K562 (cell line): ENCODE data around the gene RBBP4. TPM values are rescaled to one million over a fixed set of nuclear protein-coding genes. Genes with fewer than 3 reads are reported as not detected.

Source experiments
- AFF4 ChIP-seq: sonication (generic); formaldehyde crosslinking; IDR thresholded peaks from 2 replicates; pipeline ENCODE4 v1.8.0; 2023; ENCODE audit warnings: mild to moderate bottlenecking, missing genetic modification reagents
- ATF2 ChIP-seq: sonication (generic); formaldehyde crosslinking; IDR thresholded peaks from 2 replicates; pipeline ENCODE4 v1.8.1; 2022; ENCODE audit warnings: missing genetic modification reagents
- ATF7 ChIP-seq: fragments of 450-650 bp; IDR thresholded peaks from 2 replicates; pipeline ENCODE4 v1.7.1; 2014; ENCODE audit warnings: mild to moderate bottlenecking, moderate library complexity
- BHLHE40 ChIP-seq: IDR thresholded peaks from 2 replicates; pipeline ENCODE4 v1.6.1; 2011; ENCODE audit warnings: low read length, improper control_type of control experiment
- CGGBP1 ChIP-seq: fragments of 250-450 bp; sonication (Bioruptor Pico); IDR thresholded peaks from 2 replicates; pipeline ENCODE4 v1.9.0; 2021; ENCODE audit warnings: mild to moderate bottlenecking
- COPS2 ChIP-seq: fragments of 450-650 bp; conservative IDR thresholded peaks from 2 replicates; pipeline ENCODE4 v1.6.1; 2016; ENCODE audit warnings: mild to moderate bottlenecking, moderate library complexity
- CXXC5 ChIP-seq: fragments of 250-450 bp; sonication (Bioruptor Pico); IDR thresholded peaks from 2 replicates; pipeline ENCODE4 v1.8.0; 2022; ENCODE audit warnings: inconsistent platforms, mild to moderate bottlenecking, moderate library complexity
- DLX4 ChIP-seq: fragments of 250-450 bp; sonication (Bioruptor Pico); IDR thresholded peaks from 2 replicates; pipeline ENCODE4 v1.6.1; 2021; ENCODE audit warnings: mild to moderate bottlenecking
- FOSL1 ChIP-seq: fragments of 200-800 bp; sonication (Bioruptor generic); conservative IDR thresholded peaks from 2 replicates; pipeline ENCODE4 v1.6.1; 2016; ENCODE audit warnings: missing genetic modification characterization, missing compliant biosample characterization
- MAZ ChIP-seq, 2 experiments: fragments of 450-650 bp in 1 of 2; sonication (generic) in 1 of 2; formaldehyde crosslinking; IDR thresholded peaks in 1 of 2; conservative IDR thresholded peaks in 1 of 2; 2 replicates each; pipeline versions ENCODE4 v1.4.0 to v1.5.0; 2020; ENCODE audit warnings: mild to moderate bottlenecking in 1 of 2, missing genetic modification reagents in 1 of 2
- NEUROD1 ChIP-seq: fragments of 150-350 bp; IDR thresholded peaks from 2 replicates; pipeline ENCODE4 v1.6.1; 2014; ENCODE audit warnings: borderline replicate concordance, low read length, low read depth; ENCODE audit not compliant: partially characterized antibody
- PHF20 ChIP-seq: fragments of 450-650 bp; IDR thresholded peaks from 2 replicates; pipeline ENCODE4 v1.6.1; 2018; ENCODE audit not compliant: partially characterized antibody
- PHTF2 ChIP-seq: fragments of 250-450 bp; sonication (Bioruptor Pico); IDR thresholded peaks from 2 replicates; pipeline ENCODE4 v1.5.0; 2021; ENCODE audit warnings: mild to moderate bottlenecking
- POU5F1 ChIP-seq: fragments of 150-350 bp; IDR thresholded peaks from 2 replicates; pipeline ENCODE4 v1.6.1; 2014; ENCODE audit warnings: borderline replicate concordance, low read length, low read depth, mild to moderate bottlenecking; ENCODE audit not compliant: partially characterized antibody
- SNAPC5 ChIP-seq: fragments of 250-450 bp; sonication (Bioruptor Pico); IDR thresholded peaks from 2 replicates; pipeline ENCODE4 v1.8.0; 2021; ENCODE audit warnings: moderate library complexity, mild to moderate bottlenecking, inconsistent platforms
- TBL1XR1 ChIP-seq, 2 experiments: IDR thresholded peaks; 2 replicates each; pipeline ENCODE4 v1.6.1; 2012; ENCODE audit warnings: improper control_type of control experiment in 2 of 2, low read length in 2 of 2, mild to moderate bottlenecking in 1 of 2
- THRB ChIP-seq: fragments of 450-650 bp; formaldehyde crosslinking; conservative IDR thresholded peaks from 2 replicates; pipeline ENCODE4 v1.4.0; 2022; ENCODE audit warnings: mild to moderate bottlenecking, missing genetic modification characterization
- XRCC5 ChIP-seq: fragments of 200-400 bp; formaldehyde crosslinking; IDR thresholded peaks from 2 replicates; pipeline ENCODE4 v1.6.1; 2017; ENCODE audit warnings: low read depth, mild to moderate bottlenecking, low read length
- ZKSCAN3 ChIP-seq: fragments of 250-450 bp; sonication (Bioruptor Pico); IDR thresholded peaks from 2 replicates; pipeline ENCODE4 v1.4.0; 2020
- ZNF561 ChIP-seq: fragments of 450-650 bp; formaldehyde crosslinking; conservative IDR thresholded peaks from 2 replicates; pipeline ENCODE4 v1.4.0; 2020; ENCODE audit warnings: mild to moderate bottlenecking, moderate library complexity
- polyA plus RNA-seq, 8 experiments: library from polyadenylated mRNA; depleted of rRNA in 4 of 8; stranded (reverse) in 5 of 8; unstranded in 3 of 8; fragments of >200 nt; fragmentation: Nextera tagmentation in 2 of 8; fragmentation: Illumina TruSeq in 1 of 8; extraction: Ambion mirVana in 2 of 8; extraction: Trizol in 1 of 8; gene quantifications; 2 replicates each; pipeline versions ENCODE4 v1.2.1 to v1.2.3, GENCODE V29; 2011 to 2014; ENCODE audit warnings: inconsistent platforms in 1 of 8, missing spikeins in 1 of 8
- total RNA-seq, 7 experiments: library from RNA; depleted of rRNA in 6 of 7; stranded (reverse); fragments of >200 nt in 6 of 7; fragmentation: Illumina TruSeq in 2 of 7; extraction: Trizol in 2 of 7; gene quantifications; 2 replicates each; pipeline versions ENCODE4 v1.2.1 to v1.2.3, GENCODE V29; 2011 to 2021; ENCODE audit warnings: low replicate concordance in 1 of 7

RBBP4 gene
- total and polyA plus RNA-seq, 9 of the 15 experiments (the other 6 are each of a cell fraction or from before 2014, with no cell fraction given): 185 to 409 (median 259) TPM

GRCh38 chr1:32650752-32651460 is at the start of gene RBBP4 (continued):
- TF ChIP-seq TBL1XR1 (IDR thresholded peaks at IDR 0.05; ENCODE audit: low read length in 2 of 2): no peak
- no peak for TF ChIP-seq DLX4
- TF ChIP-seq ZNF561 (CRISPR knock-in tag): peak; percentile 89
- TF ChIP-seq POU5F1: no peak
- no peak for TF ChIP-seq COPS2
- peak; percentile 77; the same call in 1 of the 2 replicates for TF ChIP-seq ATF2
- TF ChIP-seq FOSL1: peak; percentile 75
- peak; percentile 94 for TF ChIP-seq MAZ (CRISPR knock-in tag; conservative IDR thresholded peaks at IDR 0.05 in 1 of 2, IDR thresholded peaks at IDR 0.05 in 1 of 2)
- peak; percentile 59; the same call in 1 of the 2 replicates for TF ChIP-seq SNAPC5 (CRISPR knock-in tag)
- TF ChIP-seq PHTF2 (CRISPR knock-in tag): peak; percentile 39; the same call in 1 of the 2 replicates
- TF ChIP-seq ZKSCAN3 (CRISPR knock-in tag): peak; percentile 65
- peak; percentile 82; the same call in 1 of the 2 replicates for TF ChIP-seq CGGBP1 (CRISPR knock-in tag)
- TF ChIP-seq NEUROD1: peak; percentile 81
- TF ChIP-seq BHLHE40: peak; percentile 99
- TF ChIP-seq CXXC5 (CRISPR knock-in tag): peak; percentile 99
- peak; percentile 82 for TF ChIP-seq PHF20
- peak; percentile 96 for TF ChIP-seq AFF4 (CRISPR knock-in tag)
- peak; percentile 21 for TF ChIP-seq XRCC5
- TF ChIP-seq THRB: peak; percentile 99
- peak; percentile 70; the same call in 1 of the 2 replicates for TF ChIP-seq ATF7
